SK-N-SH treated with all-trans-retinoic acid at 6 μM for 48 hours (cell line): ENCODE data around the gene C4orf33.

Experiments used
- ATAC-seq: fragments of 200-7000 bp; cut with Tn5 transposase; 3 replicates; pipeline ENCODE4 v1.9.1; 2020; ENCODE audit warnings: mild to moderate bottlenecking, moderate library complexity
- ARNTL ChIP-seq: fragments of 450-650 bp; formaldehyde crosslinking; IDR thresholded peaks from 2 replicates; pipeline ENCODE4 v1.5.0; 2020; ENCODE audit warnings: low read depth, mild to moderate bottlenecking, moderate library complexity, borderline replicate concordance
- CREB5 ChIP-seq: fragments of 250-450 bp; sonication (Bioruptor Pico); IDR thresholded peaks from 2 replicates; pipeline ENCODE4 v1.5.1; 2020; ENCODE audit warnings: low read depth, mild to moderate bottlenecking, moderate library complexity
- CSDC2 ChIP-seq: fragments of 250-450 bp; sonication (Bioruptor Pico); IDR thresholded peaks from 2 replicates; pipeline ENCODE4 v1.5.0; 2020; ENCODE audit warnings: mild to moderate bottlenecking, moderate library complexity
- CSRNP3 ChIP-seq: fragments of 250-450 bp; sonication (Bioruptor Pico); IDR thresholded peaks from 2 replicates; pipeline ENCODE4 v1.5.1; 2021; ENCODE audit warnings: mild to moderate bottlenecking, moderate library complexity
- ESRRG ChIP-seq: fragments of 250-450 bp; sonication (Bioruptor Pico); IDR thresholded peaks from 2 replicates; pipeline ENCODE4 v1.6.1; 2021; ENCODE audit warnings: mild to moderate bottlenecking
- GLIS3 ChIP-seq: fragments of 250-450 bp; sonication (Bioruptor Pico); IDR thresholded peaks from 2 replicates; pipeline ENCODE4 v1.5.0; 2020; ENCODE audit warnings: mild to moderate bottlenecking, moderate library complexity
- ISL1 ChIP-seq: fragments of 250-450 bp; sonication (Bioruptor Pico); IDR thresholded peaks from 2 replicates; pipeline ENCODE4 v2.1.2; 2022; ENCODE audit warnings: mild to moderate bottlenecking, moderate library complexity
- OSR1 ChIP-seq: fragments of 250-450 bp; sonication (Bioruptor Pico); IDR thresholded peaks from 2 replicates; pipeline ENCODE4 v1.8.0; 2022; ENCODE audit warnings: moderate library complexity, mild to moderate bottlenecking, inconsistent platforms
- POU6F1 ChIP-seq: fragments of 250-450 bp; sonication (Bioruptor Pico); IDR thresholded peaks from 2 replicates; pipeline ENCODE4 v1.8.0; 2021; ENCODE audit warnings: low read depth, mild to moderate bottlenecking, moderate library complexity, borderline replicate concordance
- PPARA ChIP-seq: fragments of 250-450 bp; sonication (Bioruptor Pico); IDR thresholded peaks from 2 replicates; pipeline ENCODE4 v1.5.0; 2020; ENCODE audit warnings: mild to moderate bottlenecking, borderline replicate concordance
- RARB ChIP-seq: fragments of 250-450 bp; sonication (Bioruptor Pico); IDR thresholded peaks from 2 replicates; pipeline ENCODE4 v1.8.0; 2021; ENCODE audit warnings: mild to moderate bottlenecking, moderate library complexity
- TCF4 ChIP-seq: fragments of 250-450 bp; sonication (Bioruptor Pico); IDR thresholded peaks from 2 replicates; pipeline ENCODE4 v1.8.0; 2021; ENCODE audit warnings: mild to moderate bottlenecking, moderate library complexity, borderline replicate concordance
- TSHZ2 ChIP-seq: fragments of 250-450 bp; sonication (Bioruptor Pico); IDR thresholded peaks from 2 replicates; pipeline ENCODE4 v1.5.0; 2020; ENCODE audit warnings: mild to moderate bottlenecking, moderate library complexity
- ZC3H10 ChIP-seq: fragments of 250-450 bp; sonication (Bioruptor Pico); IDR thresholded peaks from 2 replicates; pipeline ENCODE4 v1.5.1; 2021; ENCODE audit warnings: mild to moderate bottlenecking, moderate library complexity
- ZFP3 ChIP-seq: fragments of 250-450 bp; sonication (Bioruptor Pico); IDR thresholded peaks from 2 replicates; pipeline ENCODE4 v1.5.0; 2020; ENCODE audit warnings: mild to moderate bottlenecking, moderate library complexity
- ZFP30 ChIP-seq: fragments of 450-650 bp; formaldehyde crosslinking; IDR thresholded peaks from 2 replicates; pipeline ENCODE4 v1.5.0; 2022; ENCODE audit warnings: mild to moderate bottlenecking, moderate library complexity
- ZNF565 ChIP-seq: fragments of 450-650 bp; formaldehyde crosslinking; conservative IDR thresholded peaks from 2 replicates; pipeline ENCODE4 v1.5.0; 2020; ENCODE audit warnings: low read depth, mild to moderate bottlenecking, moderate library complexity
- ZNF70 ChIP-seq: fragments of 450-650 bp; formaldehyde crosslinking; IDR thresholded peaks from 2 replicates; pipeline ENCODE4 v1.5.0; 2020; ENCODE audit warnings: mild to moderate bottlenecking, moderate library complexity
- ZNF8 ChIP-seq: fragments of 450-650 bp; formaldehyde crosslinking; IDR thresholded peaks from 2 replicates; pipeline ENCODE4 v1.5.0; 2020; ENCODE audit warnings: mild to moderate bottlenecking, moderate library complexity

Gene C4orf33

GRCh38 chr4:129085472-129085871 is 10.5 kb upstream of the C4orf33 start:
- TF ChIP-seq TCF4 (no peak), ZNF8 (CRISPR knock-in tag) (peak; percentile 79)
- ATAC-seq = no peak

GRCh38 chr4:129087516-129087915 is 8.4 kb upstream of the C4orf33 start:
- no peak for TF ChIP-seq ARNTL (CRISPR knock-in tag)
- ATAC-seq = no peak

GRCh38 chr4:129092631-129093190 is 3.2 kb upstream of the C4orf33 start:
- TF ChIP-seq PPARA (CRISPR knock-in tag) (no peak), ZC3H10 (CRISPR knock-in tag) (no peak), OSR1 (CRISPR knock-in tag) (no peak), ZNF70 (CRISPR knock-in tag) (no peak), TCF4 (no peak), CSDC2 (CRISPR knock-in tag) (no peak), TSHZ2 (no peak), CSRNP3 (CRISPR knock-in tag) (no peak), ISL1 (no peak), ZFP3 (no peak), POU6F1 (CRISPR knock-in tag) (no peak), ZNF565 (no peak), ZNF8 (CRISPR knock-in tag) (no peak)
- ATAC-seq = peak; percentile 30

GRCh38 chr4:129093191-129093920 is 2.6 kb upstream of the C4orf33 start, which contains the start of gene SCLT1:
SCLT1 (minus strand) TSS chr4:129093539; CDS start chr4:129093103, 436 bp downstream.
- ATAC-seq = peak; percentile 94
- TF ChIP-seq TSHZ2 = 0 out of 2 replicates have a peak, but pooled peaks have one; percentile 26
- TF ChIP-seq ZNF70 (CRISPR knock-in tag) = no peak
- peak; percentile 49; the same call in 1 of the 2 replicates for TF ChIP-seq ZFP3
- TF ChIP-seq, all 23 proteins: peak for 2

GRCh38 chr4:129094347-129094746 is 1.6 kb upstream of the C4orf33 start:
- no peak for ATAC-seq
- TF ChIP-seq PPARA (CRISPR knock-in tag) (no peak), CSDC2 (CRISPR knock-in tag) (no peak), RARB (no peak), ISL1 (no peak), CREB5 (no peak), ZFP30 (CRISPR knock-in tag) (no peak), ESRRG (CRISPR knock-in tag) (no peak), CSRNP3 (CRISPR knock-in tag) (no peak), TCF4 (no peak), GLIS3 (no peak), ZC3H10 (CRISPR knock-in tag) (no peak)
